GM23338 (cell line): ENCODE results near the gene CPSF7. TPM values are rescaled to one million over a fixed set of nuclear protein-coding genes. Genes with fewer than 3 reads are reported as not detected.

Experiments
- ATAC-seq: fragments of 200-7000 bp; cut with Tn5 transposase; 3 replicates; pipeline ENCODE4 v1.9.1; 2020
- DNase-seq: peaks from one replicate; pipeline ENCODE4 v3.0.0-alpha.2; 2015; ENCODE audit warnings: low spot score
- H2AFZ ChIP-seq: fragments of 200-600 bp; sonication (generic); 2 replicates; pipeline ENCODE4 v1.8.0; 2016; ENCODE audit warnings: antibody characterized with exemption, mild to moderate bottlenecking, moderate library complexity
- H3F3A ChIP-seq: fragments of 200-600 bp; sonication (generic); replicated peaks from 2 replicates; pipeline ENCODE4 v1.8.0; 2017; ENCODE audit warnings: antibody characterized with exemption, mixed run types, low read depth
- H3K27ac ChIP-seq: fragments of 200-600 bp; sonication (generic); 2 replicates; pipeline ENCODE4 v1.6.1; 2016; ENCODE audit warnings: low read depth
- H3K27me3 ChIP-seq: fragments of 200-600 bp; sonication (generic); 2 replicates; pipeline ENCODE4 v1.8.0; 2016; ENCODE audit warnings: mild to moderate bottlenecking, mixed run types, moderate library complexity; ENCODE audit not compliant: insufficient read depth
- H3K36me3 ChIP-seq: fragments of 200-600 bp; sonication (generic); 2 replicates; pipeline ENCODE4 v1.8.0; 2016; ENCODE audit warnings: mild to moderate bottlenecking; ENCODE audit not compliant: insufficient read depth
- H3K4me1 ChIP-seq: fragments of 200-600 bp; sonication (generic); 2 replicates; pipeline ENCODE4 v1.8.0; 2016; ENCODE audit warnings: mild to moderate bottlenecking, moderate library complexity; ENCODE audit not compliant: insufficient read depth
- H3K4me2 ChIP-seq: fragments of 200-600 bp; sonication (generic); 2 replicates; pipeline ENCODE4 v1.7.1; 2017; ENCODE audit warnings: mixed run types
- H3K4me3 ChIP-seq: fragments of 200-600 bp; sonication (generic); 2 replicates; pipeline ENCODE4 v1.6.1; 2016; ENCODE audit warnings: mixed run types
- H3K79me2 ChIP-seq: fragments of 200-600 bp; sonication (generic); replicated peaks from 2 replicates; pipeline ENCODE4 v1.8.0; 2017; ENCODE audit warnings: mild to moderate bottlenecking; ENCODE audit not compliant: insufficient read depth
- H3K9me2 ChIP-seq: fragments of 200-600 bp; sonication (generic); 2 replicates; pipeline ENCODE4 v1.8.0; 2017; ENCODE audit not compliant: insufficient read depth
- H4K20me1 ChIP-seq: fragments of 200-600 bp; sonication (generic); replicated peaks from 2 replicates; pipeline ENCODE4 v1.8.0; 2017; ENCODE audit warnings: mild to moderate bottlenecking; ENCODE audit not compliant: insufficient read depth
- H3K27ac Mint-ChIP-seq: 2 replicates; pipeline ENCODE4 v1.8.0; 2020; ENCODE audit warnings: inconsistent platforms, mild to moderate bottlenecking, moderate library complexity, mixed read lengths
- H3K27me3 Mint-ChIP-seq: 3 replicates; pipeline ENCODE4 v1.8.0; 2022; ENCODE audit warnings: low read depth, mild to moderate bottlenecking, moderate library complexity, mixed read lengths, inconsistent platforms; ENCODE audit not compliant: insufficient read depth, poor library complexity
- H3K36me3 Mint-ChIP-seq: 3 replicates; pipeline ENCODE4 v1.8.0; 2021; ENCODE audit warnings: low read depth, mild to moderate bottlenecking, inconsistent platforms, moderate library complexity, mixed read lengths
- H3K4me1 Mint-ChIP-seq: 3 replicates; pipeline ENCODE4 v1.8.0; 2020; ENCODE audit warnings: mild to moderate bottlenecking, inconsistent platforms, mixed read lengths
- H3K4me3 Mint-ChIP-seq: 3 replicates; pipeline ENCODE4 v1.8.0; 2021; ENCODE audit warnings: moderate library complexity, mild to moderate bottlenecking, inconsistent platforms, mixed read lengths
- H3K9me3 Mint-ChIP-seq: 3 replicates; pipeline ENCODE4 v1.8.0; 2020; ENCODE audit warnings: moderate library complexity, mild to moderate bottlenecking, inconsistent platforms, mixed read lengths
- ZNF331 ChIP-seq: fragments of 250-450 bp; sonication (Bioruptor Pico); IDR thresholded peaks from 2 replicates; pipeline ENCODE4 v1.5.0; 2020; ENCODE audit warnings: low read depth, mild to moderate bottlenecking, moderate library complexity
- polyA plus RNA-seq: library from polyadenylated mRNA; unstranded; fragments of >200 nt; fragmentation: Nextera tagmentation; extraction: Ambion mirVana; gene quantifications from 2 replicates; pipeline ENCODE4 v1.2.1, GENCODE V29; 2016
- total RNA-seq: library from RNA; depleted of rRNA; stranded (reverse); fragments of >200 nt; shearing (Covaris generic); gene quantifications from 2 replicates; pipeline ENCODE4 v1.2.3, GENCODE V29; 2014
- TF ChIP-seq, protein P1 (sequence below): fragments of 250-450 bp; sonication (Bioruptor Pico); IDR thresholded peaks from 2 replicates; pipeline ENCODE4 v1.5.0; 2020; ENCODE audit warnings: mild to moderate bottlenecking, moderate library complexity
- TF ChIP-seq, protein P2 (sequence below), 2 experiments: fragments of 200-600 bp in 1 of 2; sonication (generic) in 1 of 2; conservative IDR thresholded peaks; 2 replicates each; pipeline versions ENCODE4 v1.5.1 to v1.6.1; 2016 to 2017; ENCODE audit warnings: antibody characterized with exemption in 2 of 2, low read depth in 2 of 2, mild to moderate bottlenecking in 2 of 2, moderate library complexity in 1 of 2

CPSF7 gene
- total and polyA plus RNA-seq, 2 experiments from 2014 or later = 27.4 to 60.6 TPM

DNA sequence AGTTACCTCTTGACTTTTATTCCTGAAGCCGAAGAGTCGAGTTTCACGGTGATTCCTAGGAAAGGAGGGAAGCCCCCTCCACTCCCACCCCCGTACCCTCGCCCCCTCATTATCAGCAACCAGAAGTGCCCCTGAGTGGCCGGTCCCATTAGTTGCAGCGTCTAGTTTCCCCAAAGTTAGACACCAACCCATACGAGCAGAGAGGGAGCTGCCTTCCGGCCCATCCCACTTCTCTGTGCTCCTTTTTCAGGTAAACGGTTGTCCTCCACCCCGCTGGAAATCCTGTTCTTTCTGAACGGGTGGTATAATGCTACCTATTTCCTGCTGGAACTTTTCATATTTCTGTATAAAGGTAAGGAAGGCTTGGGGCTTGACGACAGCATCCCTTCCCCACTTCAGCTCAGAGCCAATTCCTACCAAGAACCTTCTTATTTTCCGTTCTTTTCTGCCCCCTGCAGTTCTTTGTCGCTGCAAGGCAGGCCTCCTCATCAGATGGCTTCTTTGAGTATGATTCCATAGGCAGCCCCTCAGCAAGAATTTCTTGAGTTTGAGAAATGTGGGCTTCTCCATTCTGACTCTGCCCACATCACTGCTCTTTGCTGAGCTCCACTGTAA lies 36.7 kb downstream of the CPSF7 start:
- TF ChIP-seq, protein P1, sequence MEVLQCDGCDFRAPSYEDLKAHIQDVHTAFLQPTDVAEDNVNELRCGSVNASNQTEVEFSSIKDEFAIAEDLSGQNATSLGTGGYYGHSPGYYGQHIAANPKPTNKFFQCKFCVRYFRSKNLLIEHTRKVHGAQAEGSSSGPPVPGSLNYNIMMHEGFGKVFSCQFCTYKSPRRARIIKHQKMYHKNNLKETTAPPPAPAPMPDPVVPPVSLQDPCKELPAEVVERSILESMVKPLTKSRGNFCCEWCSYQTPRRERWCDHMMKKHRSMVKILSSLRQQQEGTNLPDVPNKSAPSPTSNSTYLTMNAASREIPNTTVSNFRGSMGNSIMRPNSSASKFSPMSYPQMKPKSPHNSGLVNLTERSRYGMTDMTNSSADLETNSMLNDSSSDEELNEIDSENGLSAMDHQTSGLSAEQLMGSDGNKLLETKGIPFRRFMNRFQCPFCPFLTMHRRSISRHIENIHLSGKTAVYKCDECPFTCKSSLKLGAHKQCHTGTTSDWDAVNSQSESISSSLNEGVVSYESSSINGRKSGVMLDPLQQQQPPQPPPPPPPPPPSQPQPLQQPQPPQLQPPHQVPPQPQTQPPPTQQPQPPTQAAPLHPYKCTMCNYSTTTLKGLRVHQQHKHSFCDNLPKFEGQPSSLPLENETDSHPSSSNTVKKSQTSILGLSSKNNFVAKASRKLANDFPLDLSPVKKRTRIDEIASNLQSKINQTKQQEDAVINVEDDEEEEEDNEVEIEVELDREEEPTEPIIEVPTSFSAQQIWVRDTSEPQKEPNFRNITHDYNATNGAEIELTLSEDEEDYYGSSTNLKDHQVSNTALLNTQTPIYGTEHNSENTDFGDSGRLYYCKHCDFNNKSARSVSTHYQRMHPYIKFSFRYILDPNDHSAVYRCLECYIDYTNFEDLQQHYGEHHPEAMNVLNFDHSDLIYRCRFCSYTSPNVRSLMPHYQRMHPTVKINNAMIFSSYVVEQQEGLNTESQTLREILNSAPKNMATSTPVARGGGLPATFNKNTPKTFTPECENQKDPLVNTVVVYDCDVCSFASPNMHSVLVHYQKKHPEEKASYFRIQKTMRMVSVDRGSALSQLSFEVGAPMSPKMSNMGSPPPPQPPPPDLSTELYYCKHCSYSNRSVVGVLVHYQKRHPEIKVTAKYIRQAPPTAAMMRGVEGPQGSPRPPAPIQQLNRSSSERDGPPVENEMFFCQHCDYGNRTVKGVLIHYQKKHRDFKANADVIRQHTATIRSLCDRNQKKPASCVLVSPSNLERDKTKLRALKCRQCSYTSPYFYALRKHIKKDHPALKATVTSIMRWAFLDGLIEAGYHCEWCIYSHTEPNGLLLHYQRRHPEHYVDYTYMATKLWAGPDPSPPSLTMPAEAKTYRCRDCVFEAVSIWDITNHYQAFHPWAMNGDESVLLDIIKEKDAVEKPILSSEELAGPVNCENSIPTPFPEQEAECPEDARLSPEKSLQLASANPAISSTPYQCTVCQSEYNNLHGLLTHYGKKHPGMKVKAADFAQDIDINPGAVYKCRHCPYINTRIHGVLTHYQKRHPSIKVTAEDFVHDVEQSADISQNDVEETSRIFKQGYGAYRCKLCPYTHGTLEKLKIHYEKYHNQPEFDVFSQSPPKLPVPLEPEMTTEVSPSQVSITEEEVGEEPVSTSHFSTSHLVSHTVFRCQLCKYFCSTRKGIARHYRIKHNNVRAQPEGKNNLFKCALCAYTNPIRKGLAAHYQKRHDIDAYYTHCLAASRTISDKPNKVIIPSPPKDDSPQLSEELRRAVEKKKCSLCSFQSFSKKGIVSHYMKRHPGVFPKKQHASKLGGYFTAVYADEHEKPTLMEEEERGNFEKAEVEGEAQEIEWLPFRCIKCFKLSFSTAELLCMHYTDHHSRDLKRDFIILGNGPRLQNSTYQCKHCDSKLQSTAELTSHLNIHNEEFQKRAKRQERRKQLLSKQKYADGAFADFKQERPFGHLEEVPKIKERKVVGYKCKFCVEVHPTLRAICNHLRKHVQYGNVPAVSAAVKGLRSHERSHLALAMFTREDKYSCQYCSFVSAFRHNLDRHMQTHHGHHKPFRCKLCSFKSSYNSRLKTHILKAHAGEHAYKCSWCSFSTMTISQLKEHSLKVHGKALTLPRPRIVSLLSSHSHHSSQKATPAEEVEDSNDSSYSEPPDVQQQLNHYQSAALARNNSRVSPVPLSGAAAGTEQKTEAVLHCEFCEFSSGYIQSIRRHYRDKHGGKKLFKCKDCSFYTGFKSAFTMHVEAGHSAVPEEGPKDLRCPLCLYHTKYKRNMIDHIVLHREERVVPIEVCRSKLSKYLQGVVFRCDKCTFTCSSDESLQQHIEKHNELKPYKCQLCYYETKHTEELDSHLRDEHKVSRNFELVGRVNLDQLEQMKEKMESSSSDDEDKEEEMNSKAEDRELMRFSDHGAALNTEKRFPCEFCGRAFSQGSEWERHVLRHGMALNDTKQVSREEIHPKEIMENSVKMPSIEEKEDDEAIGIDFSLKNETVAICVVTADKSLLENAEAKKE (CRISPR knock-in tag) = no peak
- TF ChIP-seq ZNF331 (CRISPR knock-in tag) = no peak
- TF ChIP-seq, protein P2, sequence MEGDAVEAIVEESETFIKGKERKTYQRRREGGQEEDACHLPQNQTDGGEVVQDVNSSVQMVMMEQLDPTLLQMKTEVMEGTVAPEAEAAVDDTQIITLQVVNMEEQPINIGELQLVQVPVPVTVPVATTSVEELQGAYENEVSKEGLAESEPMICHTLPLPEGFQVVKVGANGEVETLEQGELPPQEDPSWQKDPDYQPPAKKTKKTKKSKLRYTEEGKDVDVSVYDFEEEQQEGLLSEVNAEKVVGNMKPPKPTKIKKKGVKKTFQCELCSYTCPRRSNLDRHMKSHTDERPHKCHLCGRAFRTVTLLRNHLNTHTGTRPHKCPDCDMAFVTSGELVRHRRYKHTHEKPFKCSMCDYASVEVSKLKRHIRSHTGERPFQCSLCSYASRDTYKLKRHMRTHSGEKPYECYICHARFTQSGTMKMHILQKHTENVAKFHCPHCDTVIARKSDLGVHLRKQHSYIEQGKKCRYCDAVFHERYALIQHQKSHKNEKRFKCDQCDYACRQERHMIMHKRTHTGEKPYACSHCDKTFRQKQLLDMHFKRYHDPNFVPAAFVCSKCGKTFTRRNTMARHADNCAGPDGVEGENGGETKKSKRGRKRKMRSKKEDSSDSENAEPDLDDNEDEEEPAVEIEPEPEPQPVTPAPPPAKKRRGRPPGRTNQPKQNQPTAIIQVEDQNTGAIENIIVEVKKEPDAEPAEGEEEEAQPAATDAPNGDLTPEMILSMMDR (conservative IDR thresholded peaks at IDR 0.05; ENCODE audit: low read depth in 2 of 2) = peak; percentile 7 to 42; a peak in 3 of 4 replicates
- peaks cover 39% of the 10 kb centered on the region for H3K36me3 Mint-ChIP-seq
- peaks cover 11% of the 10 kb centered on the region; the same call in 1 of the 3 replicates for H3K9me3 Mint-ChIP-seq
- DNase-seq (peak; percentile 43), ATAC-seq (peak; percentile 26)
- H3K79me2 ChIP-seq = no peaks in the 10 kb centered on the region
- H3K4me2 ChIP-seq = peak overlapping the region; percentile 95
- peaks cover 18% of the 10 kb centered on the region; the same call in 1 of the 2 replicates for H3F3A ChIP-seq
- H2AFZ ChIP-seq = peak overlapping the region; percentile 99
- no peaks in the 10 kb centered on the region for H4K20me1 ChIP-seq
- peak overlapping the region; percentile 98 for H3K4me3 Mint-ChIP-seq
- peaks cover 20% of the 10 kb centered on the region for H3K27me3 Mint-ChIP-seq
- peak overlapping the region; percentile 70; the same call in 1 of the 2 replicates for H3K27ac ChIP-seq
- peaks cover 14% of the 10 kb centered on the region for H3K4me1 Mint-ChIP-seq
- H3K36me3 ChIP-seq = peaks cover 10% of the 10 kb centered on the region; the same call in 1 of the 2 replicates
- no peaks in the 10 kb centered on the region for H3K9me2 ChIP-seq
- no peaks in the 10 kb centered on the region for H3K27me3 ChIP-seq
- peak overlapping the region; percentile 94 for H3K27ac Mint-ChIP-seq
- H3K4me3 ChIP-seq = peak overlapping the region; percentile 90
- peaks cover 4% of the 10 kb centered on the region; the same call in 1 of the 2 replicates for H3K4me1 ChIP-seq
